GM20000 (cell line): ENCODE measurements around the gene VWA1.
A peak's percentile ranks its signal among the peaks of the same experiment; 100 is the strongest.
"Not testable (repeated sequence)": the region's sequence is repeated elsewhere in the genome, so short reads cannot be mapped to it uniquely, and the experiment has no call there.

ENCODE experiments used
- DNase-seq: peaks from one replicate; pipeline ENCODE4 v3.0.0; 2012; ENCODE audit warnings: low spot score
- TF ChIP-seq, protein P1 (sequence below): IDR thresholded peaks from 2 replicates; pipeline ENCODE4 v1.5.1; 2012; ENCODE audit warnings: mild to moderate bottlenecking, control low read depth; ENCODE audit errors: extremely low read depth, missing control alignments

The VWA1 gene

DNA sequence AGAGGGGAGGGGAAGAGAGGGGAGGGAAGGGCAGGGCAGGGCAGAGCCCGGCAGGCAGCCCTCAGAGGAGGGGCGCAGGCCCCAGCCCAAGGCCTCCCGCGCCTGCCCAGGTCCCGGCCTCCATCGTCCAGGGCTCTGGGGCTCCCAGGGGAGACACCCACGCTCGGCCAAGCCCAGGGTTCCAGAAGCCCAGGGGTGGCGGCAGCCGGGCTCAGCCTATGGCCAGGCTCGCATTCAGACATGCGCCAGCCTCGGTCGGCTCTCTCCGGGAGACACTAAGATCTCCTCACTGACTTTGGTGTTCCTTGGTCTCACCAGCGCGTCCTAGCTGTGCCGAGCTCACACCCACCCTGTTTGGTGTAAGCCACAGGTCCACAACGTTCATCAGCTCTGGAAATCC, 7.3 kb upstream of the VWA1 start:
- no peak for DNase-seq
- TF ChIP-seq, protein P1, sequence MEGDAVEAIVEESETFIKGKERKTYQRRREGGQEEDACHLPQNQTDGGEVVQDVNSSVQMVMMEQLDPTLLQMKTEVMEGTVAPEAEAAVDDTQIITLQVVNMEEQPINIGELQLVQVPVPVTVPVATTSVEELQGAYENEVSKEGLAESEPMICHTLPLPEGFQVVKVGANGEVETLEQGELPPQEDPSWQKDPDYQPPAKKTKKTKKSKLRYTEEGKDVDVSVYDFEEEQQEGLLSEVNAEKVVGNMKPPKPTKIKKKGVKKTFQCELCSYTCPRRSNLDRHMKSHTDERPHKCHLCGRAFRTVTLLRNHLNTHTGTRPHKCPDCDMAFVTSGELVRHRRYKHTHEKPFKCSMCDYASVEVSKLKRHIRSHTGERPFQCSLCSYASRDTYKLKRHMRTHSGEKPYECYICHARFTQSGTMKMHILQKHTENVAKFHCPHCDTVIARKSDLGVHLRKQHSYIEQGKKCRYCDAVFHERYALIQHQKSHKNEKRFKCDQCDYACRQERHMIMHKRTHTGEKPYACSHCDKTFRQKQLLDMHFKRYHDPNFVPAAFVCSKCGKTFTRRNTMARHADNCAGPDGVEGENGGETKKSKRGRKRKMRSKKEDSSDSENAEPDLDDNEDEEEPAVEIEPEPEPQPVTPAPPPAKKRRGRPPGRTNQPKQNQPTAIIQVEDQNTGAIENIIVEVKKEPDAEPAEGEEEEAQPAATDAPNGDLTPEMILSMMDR: no peak

DNA sequence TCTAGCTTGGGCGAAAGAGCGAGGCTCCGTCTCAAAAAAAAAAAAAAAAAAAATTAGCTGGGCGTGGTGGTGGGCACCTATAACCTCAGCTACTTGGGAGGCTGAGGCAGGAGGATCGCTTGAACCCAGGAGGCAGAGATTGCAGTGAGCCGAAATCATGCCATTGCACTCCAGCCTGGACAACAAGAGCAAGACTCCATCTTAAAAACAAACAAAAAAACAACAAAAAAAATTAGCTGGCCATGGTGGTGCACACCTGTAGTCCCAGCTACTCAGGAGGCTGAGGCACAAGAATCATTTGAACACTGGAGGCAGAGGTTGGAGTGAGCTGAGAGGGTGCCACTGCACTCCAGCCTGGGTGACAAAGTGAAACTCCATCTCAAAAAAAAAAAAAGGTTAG, 6.5 kb upstream of the VWA1 start:
- not testable (repeated sequence) for DNase-seq

DNA sequence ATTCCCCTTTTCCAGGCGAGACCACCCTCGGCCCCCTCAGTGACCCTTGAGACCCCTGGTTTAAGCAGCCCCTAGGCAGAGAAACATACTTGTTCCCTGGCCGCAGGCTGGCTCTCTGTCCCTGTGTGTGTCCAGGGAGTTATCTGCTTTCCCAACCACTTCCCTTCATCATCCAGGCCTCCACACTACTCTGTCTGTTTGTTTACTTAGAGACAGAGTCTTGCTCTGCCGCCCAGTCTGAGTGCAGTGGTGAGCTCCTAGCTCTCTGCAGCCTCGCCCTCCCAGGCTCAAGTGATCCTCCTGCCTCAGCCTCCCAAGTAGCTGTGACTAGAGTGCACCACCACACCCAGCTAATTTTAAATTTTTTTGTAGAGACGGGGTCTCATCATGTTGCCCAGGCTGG, 5.8 kb upstream of the VWA1 start:
- TF ChIP-seq, protein P1: no peak
- no peak for DNase-seq

DNA sequence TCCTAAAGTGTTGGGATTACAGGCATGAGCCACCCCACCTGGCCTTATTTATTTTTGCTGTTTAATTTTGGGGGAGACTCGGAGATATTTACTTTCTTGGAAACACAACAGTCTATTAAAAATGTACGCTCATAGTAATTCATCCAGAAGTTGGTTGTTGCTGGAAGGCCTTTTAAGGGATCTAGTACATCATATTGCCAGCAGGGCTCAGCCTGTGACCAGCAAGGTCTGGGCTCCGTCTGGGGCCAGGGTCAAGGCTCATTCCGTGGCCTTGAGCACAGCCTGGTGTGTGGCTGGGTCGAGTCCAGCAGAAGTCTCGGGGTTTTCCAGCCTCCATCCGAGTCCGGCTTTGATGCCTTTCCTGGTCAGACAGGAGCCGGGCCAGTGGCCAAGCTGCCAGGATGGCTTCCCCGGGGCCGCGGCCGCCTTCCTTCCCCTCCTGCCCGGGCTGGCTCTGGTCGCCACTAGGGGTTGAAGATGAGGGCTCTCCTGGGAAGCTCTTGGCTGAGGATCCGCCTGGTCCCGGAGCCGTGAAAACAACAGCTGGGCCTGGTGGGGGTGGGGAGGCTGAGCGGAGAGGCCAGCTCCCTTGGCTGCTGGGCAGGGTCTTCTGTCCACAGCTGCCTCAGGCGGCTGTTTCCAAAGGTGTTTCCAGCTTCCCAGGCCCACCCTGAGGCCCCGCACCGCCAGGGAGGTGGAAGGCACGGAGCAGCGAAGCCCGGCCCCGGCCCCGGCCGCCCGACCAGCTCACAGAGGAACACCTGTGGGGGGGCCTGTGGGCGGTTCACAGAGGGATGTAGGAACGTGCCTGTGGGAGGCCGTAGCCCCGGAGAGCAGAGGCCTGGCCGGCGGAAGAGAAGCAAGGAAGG, 5.1 kb upstream of the VWA1 start:
- DNase-seq: peak; percentile 22
- TF ChIP-seq, protein P1: no peak

DNA sequence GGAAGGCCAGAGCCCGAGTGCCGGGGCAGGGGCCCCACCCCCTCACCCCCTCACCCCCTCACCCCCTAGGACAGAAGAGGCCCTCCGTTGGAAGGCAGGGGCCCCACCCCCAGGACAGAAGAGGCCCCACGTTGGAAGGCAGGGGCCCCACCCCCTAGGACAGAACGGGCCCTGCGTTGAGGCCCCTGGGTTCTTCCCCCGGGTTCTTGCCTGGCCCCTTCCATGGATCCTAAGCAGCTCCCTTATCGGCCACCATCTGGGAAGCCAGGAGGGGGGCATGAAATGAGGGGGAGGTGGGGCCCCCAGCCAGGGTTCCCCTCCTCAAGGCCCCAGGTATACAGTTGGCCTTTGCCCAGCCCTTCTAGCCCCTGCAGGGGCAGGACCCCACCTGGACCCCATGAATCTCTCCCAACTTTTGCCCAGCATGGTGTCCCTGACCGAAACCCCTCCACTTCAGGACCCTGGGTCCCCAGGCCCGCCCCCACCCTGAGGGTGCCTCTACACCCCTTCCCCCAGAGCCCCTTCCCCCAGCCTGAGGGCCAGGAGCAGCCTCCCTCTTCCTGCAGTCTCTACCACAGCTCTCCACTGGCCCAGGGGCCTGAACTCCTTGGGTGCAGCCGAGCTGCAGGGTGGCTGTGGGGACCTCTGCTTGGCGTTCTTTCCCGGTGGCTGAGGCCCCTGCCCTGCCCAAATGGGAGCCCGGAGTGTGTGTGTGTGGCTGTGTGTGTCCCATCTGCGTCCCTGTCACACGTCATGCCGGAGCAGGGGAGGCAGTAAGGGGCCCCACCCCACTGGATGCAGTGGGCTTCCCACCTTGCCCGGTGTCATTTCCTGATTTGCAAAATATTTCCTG, 4.3 kb upstream of the VWA1 start:
- TF ChIP-seq, protein P1: no peak
- DNase-seq: no peak

DNA sequence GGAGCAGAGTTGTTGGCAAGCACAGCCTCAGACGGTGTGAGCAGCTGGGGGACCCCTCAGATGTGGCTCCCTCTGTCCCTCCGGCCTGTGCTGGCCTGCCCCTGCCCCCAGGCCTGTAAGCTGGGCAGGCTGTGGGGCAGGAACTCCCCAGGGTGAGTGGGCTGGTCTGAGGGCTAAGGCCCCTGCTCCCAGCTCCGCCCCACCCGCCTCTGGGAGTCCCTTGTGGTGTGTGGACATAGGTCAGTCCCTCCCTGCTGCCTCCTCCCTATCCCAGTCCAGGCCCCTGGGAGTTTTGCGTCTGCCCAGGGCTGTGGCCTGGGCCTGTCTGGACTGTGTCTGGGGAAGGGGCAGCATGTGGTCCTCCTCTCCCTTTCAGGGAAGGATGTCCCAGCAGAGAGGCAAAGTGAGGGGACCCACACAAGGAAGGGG, 3.6 kb upstream of the VWA1 start:
- DNase-seq: peak; percentile 33
- TF ChIP-seq, protein P1: no peak

DNA sequence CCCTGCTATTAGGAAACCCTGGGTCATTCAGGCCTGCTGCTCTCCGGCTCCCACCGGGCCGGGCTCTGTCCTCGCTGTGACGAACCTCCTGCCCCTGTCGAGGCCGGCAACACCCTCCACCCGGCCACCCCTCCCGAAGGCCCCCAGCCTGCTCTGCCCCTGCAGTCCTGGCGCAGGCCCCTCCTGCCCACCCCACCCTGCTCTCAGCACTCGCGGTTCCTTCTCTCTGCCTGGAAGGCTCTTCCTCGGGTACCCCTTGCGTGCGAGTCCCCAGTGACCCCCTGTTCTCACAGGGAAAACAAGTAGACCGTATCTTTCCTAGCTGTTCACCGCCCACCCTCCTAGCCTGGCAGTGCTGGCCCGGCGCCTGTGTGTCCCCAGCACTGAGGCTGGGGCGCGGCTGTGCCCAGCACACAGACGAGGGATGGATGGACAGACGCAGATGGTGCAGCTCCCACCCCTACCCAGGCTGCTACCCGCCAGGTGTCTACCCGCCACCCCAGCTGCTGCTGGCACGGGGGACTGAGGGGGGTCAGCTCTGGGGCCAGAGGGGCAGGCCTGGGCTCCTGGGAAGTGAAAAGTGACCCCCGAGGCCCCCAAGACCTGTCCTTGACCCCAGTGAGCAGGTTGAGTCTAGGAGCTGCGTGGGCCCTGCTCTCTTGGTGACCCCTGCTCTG, 3.1 kb upstream of the VWA1 start:
- peak; percentile 31 for DNase-seq
- TF ChIP-seq, protein P1: no peak
